Loucy (cell line): ENCODE data around the gene ARHGAP26.

ENCODE experiments used
- H2AFZ ChIP-seq: fragments of 200-600 bp; sonication (generic); 2 replicates; pipeline ENCODE4 v1.6.0; 2016; ENCODE audit warnings: antibody characterized with exemption, mild to moderate bottlenecking, low read length, moderate library complexity
- H3F3A ChIP-seq: fragments of 200-600 bp; 2 replicates; pipeline ENCODE4 v1.6.0; 2016; ENCODE audit warnings: antibody characterized with exemption, low read depth, mild to moderate bottlenecking
- H3K27me3 ChIP-seq: fragments of 200-600 bp; sonication (generic); 2 replicates; pipeline ENCODE4 v1.6.1; 2014; ENCODE audit warnings: low read length, mild to moderate bottlenecking; ENCODE audit not compliant: insufficient read depth, poor library complexity, severe bottlenecking
- H3K36me3 ChIP-seq: fragments of 200-600 bp; sonication (generic); 2 replicates; pipeline ENCODE4 v1.6.1; 2016; ENCODE audit warnings: low read length; ENCODE audit not compliant: insufficient read depth
- H3K4me1 ChIP-seq: fragments of 200-600 bp; sonication (generic); 2 replicates; pipeline ENCODE4 v1.5.1; 2014; ENCODE audit warnings: low read length, mild to moderate bottlenecking; ENCODE audit not compliant: insufficient read depth, poor library complexity, severe bottlenecking
- H3K4me2 ChIP-seq: fragments of 200-600 bp; sonication (generic); 2 replicates; pipeline ENCODE4 v1.6.0; 2014; ENCODE audit warnings: antibody characterized with exemption, low read length, low read depth, mild to moderate bottlenecking; ENCODE audit not compliant: poor library complexity, severe bottlenecking
- H3K4me3 ChIP-seq: fragments of 200-600 bp; sonication (generic); 2 replicates; pipeline ENCODE4 v1.5.1; 2014; ENCODE audit warnings: low read length, mild to moderate bottlenecking, mixed read lengths; ENCODE audit not compliant: poor library complexity, severe bottlenecking
- H3K79me2 ChIP-seq: fragments of 200-600 bp; sonication (generic); 2 replicates; pipeline ENCODE4 v1.6.1; 2014; ENCODE audit warnings: low read length; ENCODE audit not compliant: insufficient read depth
- H3K9ac ChIP-seq: fragments of 200-600 bp; sonication (generic); 2 replicates; pipeline ENCODE4 v1.6.0; 2014; ENCODE audit warnings: mild to moderate bottlenecking, low read depth, low read length, moderate library complexity; ENCODE audit not compliant: poor library complexity, severe bottlenecking
- H3K9me2 ChIP-seq: fragments of 200-600 bp; sonication (generic); replicated peaks from 2 replicates; pipeline ENCODE4 v1.6.1; 2016; ENCODE audit warnings: low read depth, low read length, mixed read lengths
- H3K9me3 ChIP-seq: fragments of 200-600 bp; sonication (generic); 2 replicates; pipeline ENCODE4 v1.6.1; 2014; ENCODE audit warnings: mild to moderate bottlenecking, antibody characterized with exemption, low read length, low read depth; ENCODE audit not compliant: insufficient read depth
- H4K20me1 ChIP-seq: fragments of 200-600 bp; sonication (generic); 2 replicates; pipeline ENCODE4 v1.6.0; 2014; ENCODE audit warnings: antibody characterized with exemption, low read length, mild to moderate bottlenecking; ENCODE audit not compliant: insufficient read depth, poor library complexity, severe bottlenecking
- CTCF ChIP-seq: fragments of 200-600 bp; sonication (generic); conservative IDR thresholded peaks from 2 replicates; pipeline ENCODE4 v1.5.1; 2014; ENCODE audit warnings: mild to moderate bottlenecking, antibody characterized with exemption, low read length
- EZH2phosphoT487 ChIP-seq: fragments of 200-600 bp; IDR thresholded peaks from 2 replicates; pipeline ENCODE4 v1.6.1; 2018; ENCODE audit warnings: antibody characterized with exemption, mild to moderate bottlenecking, moderate library complexity, borderline replicate concordance

The ARHGAP26 gene

GRCh38 chr5:143132739-143133138, 362.6 kb downstream of the ARHGAP26 start:
- Histone ChIP-seq H4K20me1 (no peaks in the 10 kb centered on the region), H3K9me2 (no peaks in the 10 kb centered on the region), H2AFZ (no peak overlapping the region), H3K36me3 (peaks cover 22% of the 10 kb centered on the region; the same call in 1 of the 2 replicates), H3K9me3 (no peaks in the 10 kb centered on the region), H3K27me3 (no peaks in the 10 kb centered on the region), H3K9ac (no peak overlapping the region), H3K4me1 (peaks cover 7% of the 10 kb centered on the region), H3K4me3 (no peak overlapping the region), H3K79me2 (no peaks in the 10 kb centered on the region), H3F3A (no peaks in the 10 kb centered on the region), H3K4me2 (no peak overlapping the region)
- TF ChIP-seq EZH2phosphoT487 (no peak), CTCF (no peak)

- TF ChIP-seq CTCF (no peak), EZH2phosphoT487 (no peak)
- H3K9ac ChIP-seq, result no peak overlapping the region
- no peak overlapping the region for H3K4me3 ChIP-seq
- H3F3A ChIP-seq, result no peaks in the 10 kb centered on the region
- H3K79me2 ChIP-seq, result no peaks in the 10 kb centered on the region
- no peak overlapping the region for H3K4me2 ChIP-seq
- no peak overlapping the region for H2AFZ ChIP-seq
- H4K20me1 ChIP-seq, result no peaks in the 10 kb centered on the region
- H3K36me3 ChIP-seq, result peaks cover 22% of the 10 kb centered on the region; the same call in 1 of the 2 replicates
- H3K4me1 ChIP-seq, result peaks cover 7% of the 10 kb centered on the region
- H3K27me3 ChIP-seq, result no peaks in the 10 kb centered on the region
- no peaks in the 10 kb centered on the region for H3K9me2 ChIP-seq
- no peaks in the 10 kb centered on the region for H3K9me3 ChIP-seq
Observed at GRCh38 chr5:143133721-143134120, 363.5 kb downstream of the ARHGAP26 start.

- Histone ChIP-seq H2AFZ (no peak overlapping the region), H3K79me2 (no peaks in the 10 kb centered on the region), H3K9ac (no peak overlapping the region), H3K4me2 (no peak overlapping the region), H4K20me1 (no peaks in the 10 kb centered on the region), H3K4me3 (no peak overlapping the region), H3K36me3 (peaks cover 22% of the 10 kb centered on the region; the same call in 1 of the 2 replicates), H3K27me3 (no peaks in the 10 kb centered on the region), H3K9me2 (no peaks in the 10 kb centered on the region), H3K9me3 (no peaks in the 10 kb centered on the region), H3K4me1 (peaks cover 7% of the 10 kb centered on the region), H3F3A (no peaks in the 10 kb centered on the region)
- no peak for TF ChIP-seq CTCF
Observed at GRCh38 chr5:143134269-143134668, 364.1 kb downstream of the ARHGAP26 start.
